NCI-H1436 (cell line): ENCODE data around the gene SLC26A11.
"Not testable (repeated sequence)": the region's sequence is repeated elsewhere in the genome, so short reads cannot be mapped to it uniquely, and the experiment has no call there.

Experiments
- DNase-seq: peaks from one replicate; lab custom pipeline; 2025; lab: John Stamatoyannopoulos, UW

The SLC26A11 gene

GRCh38 chr17:80285237-80285920 lies 65.2 kb downstream of the SLC26A11 start:
- no peak for DNase-seq

DNA sequence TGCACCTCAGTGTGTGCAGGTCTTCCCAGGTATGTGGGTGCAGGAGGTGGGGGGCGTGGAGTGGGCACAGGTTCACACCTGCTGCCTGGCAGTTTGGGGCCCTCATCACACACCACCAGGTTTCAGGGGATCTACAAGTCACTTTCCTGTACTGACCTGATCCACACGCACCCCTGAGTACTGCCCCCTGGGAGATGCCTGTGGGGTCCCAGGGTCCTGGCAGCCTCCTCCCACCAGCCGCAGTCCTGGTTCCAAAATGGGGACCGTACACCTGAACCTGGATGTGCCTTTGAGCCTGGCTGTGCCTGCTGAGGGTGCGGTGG lies 66.4 kb downstream of the SLC26A11 start:
- DNase-seq = no peak

- DNase-seq = no peak
Observed at GRCh38 chr17:80287038-80287437, 66.8 kb downstream of the SLC26A11 start.

DNA sequence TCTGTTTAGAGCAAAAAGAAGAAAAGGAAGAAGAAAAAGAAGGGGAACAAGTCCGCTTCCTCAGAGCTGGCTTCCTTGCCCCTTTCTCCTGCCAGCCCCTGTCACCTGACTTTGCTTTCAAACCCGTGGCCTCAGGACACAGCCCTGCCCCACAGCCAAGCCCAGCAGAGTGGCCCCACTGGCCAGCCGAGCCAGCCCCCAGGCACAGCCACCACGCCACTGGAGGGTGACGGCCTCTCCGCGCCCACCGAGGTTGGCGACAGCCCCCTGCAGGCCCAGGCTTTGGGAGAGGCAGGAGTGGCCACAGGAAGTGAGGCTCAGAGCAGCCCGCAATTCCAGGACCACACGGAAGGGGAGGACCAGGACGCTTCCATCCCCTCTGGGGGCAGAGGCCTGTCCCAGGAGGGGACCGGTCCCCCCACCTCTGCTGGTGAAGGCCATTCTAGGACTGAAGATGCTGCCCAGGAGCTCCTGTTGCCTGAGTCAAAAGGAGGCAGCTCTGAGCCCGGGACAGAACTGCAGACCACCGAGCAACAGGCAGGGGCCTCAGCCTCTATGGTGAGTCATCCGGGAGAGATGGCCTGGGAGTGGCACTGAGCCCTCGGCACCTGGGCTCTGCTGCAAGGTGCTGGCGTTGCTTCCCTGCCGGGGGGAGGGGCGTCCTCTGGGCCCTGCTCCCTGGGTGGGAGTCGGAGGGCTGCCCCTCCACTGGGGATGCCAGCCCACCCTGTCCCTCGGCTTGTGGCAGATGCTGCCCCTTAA lies 67.8 kb downstream of the SLC26A11 start:
- DNase-seq = no peak

DNA sequence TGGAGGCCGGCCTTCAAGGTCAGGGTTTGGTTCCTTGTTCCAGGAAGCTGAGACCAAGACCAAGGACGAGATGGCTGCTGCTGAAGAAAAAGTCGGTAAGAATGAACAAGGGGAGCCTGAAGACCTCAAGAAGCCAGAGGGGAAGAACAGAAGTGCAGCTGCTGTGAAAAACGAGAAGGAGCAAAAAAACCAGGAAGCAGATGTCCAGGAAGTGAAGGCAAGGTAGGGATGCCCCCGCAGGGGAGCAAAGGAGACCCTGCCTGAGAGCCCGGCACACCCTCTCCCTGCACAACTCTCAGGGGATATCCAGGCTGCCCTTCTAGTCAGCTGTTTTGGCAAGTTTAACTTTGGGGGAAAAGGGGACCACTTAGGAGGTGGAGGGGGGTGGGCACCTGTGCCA lies 69.4 kb downstream of the SLC26A11 start:
- DNase-seq = no peak

DNA sequence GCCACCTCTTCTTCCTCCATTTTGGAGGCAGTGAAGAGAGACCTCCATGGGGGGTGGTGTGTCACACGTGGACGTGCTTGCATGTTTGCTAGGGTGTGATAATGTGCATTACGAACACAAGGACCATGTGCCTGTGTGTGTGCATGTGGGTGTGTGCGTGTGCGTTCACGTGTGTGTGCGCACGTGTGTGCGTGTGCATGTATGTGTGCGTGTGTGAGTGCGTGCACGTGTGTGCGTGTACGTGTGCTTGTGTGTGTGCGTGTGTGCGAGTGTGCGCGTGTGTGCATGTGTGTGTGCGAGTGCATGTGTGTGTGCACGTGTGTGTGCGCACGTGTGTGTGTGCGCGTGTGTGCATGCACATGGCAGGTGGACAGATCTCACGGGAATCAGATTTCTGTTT lies 69.9 kb downstream of the SLC26A11 start:
- no peak for DNase-seq

- DNase-seq = no peak
Observed at GRCh38 chr17:80291260-80291659, 71.0 kb downstream of the SLC26A11 start.

DNA sequence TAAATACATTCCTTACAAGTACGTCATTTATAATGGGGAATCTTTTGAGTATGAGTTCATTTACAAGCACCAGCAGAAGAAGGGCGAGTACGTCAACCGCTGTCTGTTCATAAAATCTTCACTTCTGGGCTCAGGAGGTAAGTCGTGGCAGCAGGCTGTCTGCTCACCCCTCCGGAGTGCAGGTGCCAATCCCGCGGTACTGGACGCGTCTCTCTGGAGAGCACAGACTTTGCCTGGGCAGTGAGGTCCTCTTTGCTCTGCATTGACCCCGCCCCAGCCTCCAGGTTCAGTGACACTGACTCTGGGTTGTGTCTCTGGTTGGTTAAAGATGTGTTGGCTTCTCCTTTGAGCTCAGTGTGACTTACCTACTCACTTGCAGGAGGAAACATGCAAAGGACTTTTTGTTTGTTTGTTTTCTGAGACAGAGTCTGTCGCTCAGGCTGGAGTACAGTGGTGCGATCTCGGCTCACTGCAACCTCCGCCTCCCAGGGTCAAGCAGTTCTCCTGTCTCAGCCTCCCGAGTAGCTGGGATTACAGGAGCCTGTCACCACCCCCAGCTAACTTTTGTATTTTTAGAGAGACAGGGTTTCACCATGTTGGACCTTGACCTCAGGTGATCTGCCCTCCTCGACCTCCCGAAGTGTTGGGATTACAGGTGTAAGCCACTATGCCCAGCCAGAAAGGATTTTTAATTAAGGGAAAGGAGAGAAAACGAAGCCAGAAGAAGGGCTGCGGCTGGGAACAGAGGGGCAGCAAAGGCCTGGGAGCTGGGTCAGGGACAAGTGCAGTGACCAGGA lies 71.7 kb downstream of the SLC26A11 start:
- no peak for DNase-seq

- DNase-seq = no peak
Observed at GRCh38 chr17:80292521-80292971, 72.3 kb downstream of the SLC26A11 start.

GRCh38 chr17:80294210-80294609 lies 74.0 kb downstream of the SLC26A11 start:
- no peak for DNase-seq

DNA sequence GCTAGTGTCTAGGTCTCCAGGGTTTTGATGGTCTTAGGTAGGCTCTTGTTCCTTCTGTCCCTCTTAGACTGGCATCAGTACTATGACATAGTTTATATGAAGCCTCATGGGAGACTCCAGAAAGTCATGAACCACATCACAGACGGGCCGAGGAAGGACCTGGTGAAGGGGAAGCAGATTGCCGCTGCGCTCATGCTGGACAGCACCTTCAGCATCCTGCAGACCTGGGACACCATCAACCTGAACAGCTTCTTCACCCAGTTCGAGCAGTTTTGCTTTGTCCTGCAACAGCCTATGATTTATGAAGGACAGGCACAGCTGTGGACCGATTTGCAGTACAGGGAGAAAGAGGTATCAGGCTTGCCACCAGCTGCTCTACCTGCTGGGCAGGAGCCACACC lies 74.4 kb downstream of the SLC26A11 start:
- DNase-seq = no peak

DNA sequence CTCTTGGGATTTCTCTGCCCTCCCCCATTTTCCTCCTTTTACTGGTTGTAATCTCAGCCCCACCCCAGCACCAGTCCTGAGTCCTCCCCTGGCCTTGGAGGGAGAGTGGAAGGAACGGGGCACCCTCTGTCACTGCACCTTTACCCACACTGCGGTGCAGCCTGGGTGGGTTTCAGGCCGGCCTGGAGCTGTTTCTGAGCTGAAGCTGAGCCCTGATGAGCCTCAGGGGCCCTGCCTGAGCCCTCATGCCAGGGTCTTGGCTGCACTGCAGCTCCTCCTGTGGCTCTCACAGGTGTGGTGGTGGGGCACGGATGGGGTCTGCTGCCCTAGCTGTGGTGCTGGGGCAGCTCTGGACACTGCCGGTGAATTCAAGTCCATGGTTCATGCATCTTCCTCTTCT lies 74.9 kb downstream of the SLC26A11 start:
- no peak for DNase-seq

- no peak for DNase-seq
Observed at GRCh38 chr17:80295559-80295958, 75.3 kb downstream of the SLC26A11 start.

GRCh38 chr17:80296221-80296620 lies 76.0 kb downstream of the SLC26A11 start:
- no peak for DNase-seq

GRCh38 chr17:80297996-80298560 lies 77.9 kb downstream of the SLC26A11 start:
- no peak for DNase-seq

- DNase-seq = not testable (repeated sequence)
Observed at GRCh38 chr17:80299350-80300100, 79.3 kb downstream of the SLC26A11 start.

GRCh38 chr17:80300756-80301155 lies 80.5 kb downstream of the SLC26A11 start:
- not testable (repeated sequence) for DNase-seq
